Neural cell (in vitro differentiated cells): ENCODE results near the gene FXYD1. TPM values are rescaled to one million over a fixed set of nuclear protein-coding genes. Genes with fewer than 3 reads are reported as not detected.

Source experiments
- H2AFZ ChIP-seq: fragments of 200-600, 300-800 bp; sonication (generic), shearing (Covaris generic); 2 replicates; pipeline ENCODE4 v1.6.0; 2014; ENCODE audit warnings: low read depth, mild to moderate bottlenecking, antibody characterized with exemption, low read length, moderate library complexity
- H3F3A ChIP-seq: fragments of 200-600 bp; shearing (Covaris generic); 2 replicates; pipeline ENCODE4 v1.6.1; 2016; ENCODE audit warnings: mild to moderate bottlenecking, moderate library complexity, mixed read lengths, antibody characterized with exemption, low read length; ENCODE audit not compliant: insufficient read depth, poor library complexity, severe bottlenecking
- H3K27ac ChIP-seq: fragments of 200-600, 300-800 bp; sonication (generic), shearing (Covaris generic); 2 replicates; pipeline ENCODE4 v1.5.1; 2014; ENCODE audit warnings: mild to moderate bottlenecking, low read length, moderate library complexity
- H3K27me3 ChIP-seq: fragments of 300-800, 200-600 bp; sonication (generic), shearing (Covaris generic); 2 replicates; pipeline ENCODE4 v1.6.0; 2014; ENCODE audit warnings: mild to moderate bottlenecking, low read depth, low read length, moderate library complexity; ENCODE audit not compliant: insufficient read depth
- H3K36me3 ChIP-seq: fragments of 300-800, 200-600 bp; sonication (generic), shearing (Covaris generic); 2 replicates; pipeline ENCODE4 v1.5.1; 2014; ENCODE audit warnings: mild to moderate bottlenecking, antibody characterized with exemption, low read length, moderate library complexity; ENCODE audit not compliant: insufficient read depth
- H3K4me2 ChIP-seq: fragments of 300-800, 200-600 bp; sonication (generic), shearing (Covaris generic); 2 replicates; pipeline ENCODE4 v1.6.0; 2014; ENCODE audit warnings: mild to moderate bottlenecking, low read length
- H3K4me3 ChIP-seq: fragments of 300-800, 200-600 bp; sonication (generic), shearing (Covaris generic); 2 replicates; pipeline ENCODE4 v1.5.1; 2014; ENCODE audit warnings: mild to moderate bottlenecking, low read length, moderate library complexity
- H3K79me2 ChIP-seq: fragments of 200-600 bp; shearing (Covaris generic); replicated peaks from 2 replicates; pipeline ENCODE4 v1.6.0; 2014; ENCODE audit warnings: mild to moderate bottlenecking, low read length, moderate library complexity; ENCODE audit not compliant: insufficient read depth
- H3K9ac ChIP-seq: fragments of 300-800, 200-600 bp; sonication (generic), shearing (Covaris generic); 2 replicates; pipeline ENCODE4 v1.6.1; 2016; ENCODE audit warnings: mild to moderate bottlenecking, low read length, mixed read lengths
- H3K9me2 ChIP-seq: fragments of 200-600 bp; shearing (Covaris generic); 2 replicates; pipeline ENCODE4 v1.6.1; 2016; ENCODE audit warnings: mild to moderate bottlenecking, low read length, mixed read lengths; ENCODE audit not compliant: insufficient read depth
- H3K9me3 ChIP-seq: fragments of 200-600, 300-800 bp; sonication (generic), shearing (Covaris generic); 2 replicates; pipeline ENCODE4 v1.6.1; 2016; ENCODE audit warnings: mild to moderate bottlenecking, mixed run types, low read length, moderate library complexity, mixed read lengths
- H4K20me1 ChIP-seq: fragments of 200-600 bp; shearing (Covaris generic); 2 replicates; pipeline ENCODE4 v1.6.1; 2016; ENCODE audit warnings: mild to moderate bottlenecking, mixed run types; ENCODE audit not compliant: insufficient read depth
- CTCF ChIP-seq: fragments of 450-650 bp; IDR thresholded peaks from 2 replicates; pipeline ENCODE4 v1.5.1; 2014; ENCODE audit warnings: antibody characterized with exemption, mild to moderate bottlenecking, moderate library complexity; ENCODE audit not compliant: poor library complexity, severe bottlenecking
- EP300 ChIP-seq: fragments of 450-650 bp; conservative IDR thresholded peaks from 2 replicates; pipeline ENCODE4 v1.6.1; 2014; ENCODE audit warnings: antibody characterized with exemption, mild to moderate bottlenecking, moderate library complexity; ENCODE audit not compliant: poor library complexity, severe bottlenecking
- EZH2 ChIP-seq: fragments of 200-600, 300-800 bp; shearing (Covaris generic), sonication (generic); IDR thresholded peaks from 2 replicates; pipeline ENCODE4 v1.6.1; 2014; ENCODE audit warnings: antibody characterized with exemption, low read length, borderline replicate concordance, mild to moderate bottlenecking; ENCODE audit not compliant: insufficient read depth, poor library complexity, severe bottlenecking
- MXI1 ChIP-seq: fragments of 450-650 bp; conservative IDR thresholded peaks from 2 replicates; pipeline ENCODE4 v1.6.1; 2014; ENCODE audit warnings: antibody characterized with exemption, mild to moderate bottlenecking; ENCODE audit not compliant: poor library complexity, severe bottlenecking
- POLR2AphosphoS5 ChIP-seq: IDR thresholded peaks from 2 replicates; pipeline ENCODE4 v1.6.1; 2012
- RAD21 ChIP-seq: fragments of 450-650 bp; conservative IDR thresholded peaks from 2 replicates; pipeline ENCODE4 v1.6.1; 2014; ENCODE audit warnings: antibody characterized with exemption, mild to moderate bottlenecking, moderate library complexity
- REST ChIP-seq: IDR thresholded peaks from 2 replicates; pipeline ENCODE4 v1.6.1; 2012; ENCODE audit warnings: borderline replicate concordance
- SMC3 ChIP-seq: fragments of 450-650 bp; conservative IDR thresholded peaks from 2 replicates; pipeline ENCODE4 v1.6.1; 2014; ENCODE audit warnings: antibody characterized with exemption, mild to moderate bottlenecking, moderate library complexity; ENCODE audit not compliant: poor library complexity
- TAF1 ChIP-seq: IDR thresholded peaks from 2 replicates; pipeline ENCODE4 v1.6.1; 2012; ENCODE audit warnings: low read depth
- polyA plus RNA-seq: library from polyadenylated mRNA; depleted of rRNA; stranded (reverse); fragments of >200 nt; gene quantifications from 2 replicates; pipeline ENCODE4 v1.2.3, GENCODE V29; 2014

FXYD1 gene
- polyA plus RNA-seq, 1 donor from 2014 or later, result not detected

GRCh38 chr19:35106898-35107541 lies 31.6 kb upstream of the FXYD1 start:
- H3K4me3 ChIP-seq, result no peak overlapping the region
- H3K27ac ChIP-seq, result no peak overlapping the region

GRCh38 chr19:35107545-35107944 lies 31.1 kb upstream of the FXYD1 start:
- Histone ChIP-seq H3K4me2 (no peak overlapping the region), H3F3A (no peaks in the 10 kb centered on the region), H3K79me2 (no peaks in the 10 kb centered on the region), H4K20me1 (no peaks in the 10 kb centered on the region), H3K9ac (no peak overlapping the region), H3K4me3 (no peak overlapping the region), H3K9me2 (no peaks in the 10 kb centered on the region), H3K9me3 (no peaks in the 10 kb centered on the region), H3K27me3 (no peaks in the 10 kb centered on the region), H2AFZ (no peak overlapping the region), H3K36me3 (no peaks in the 10 kb centered on the region), H3K27ac (no peak overlapping the region)
- TF ChIP-seq MXI1, result no peak
- TF ChIP-seq EZH2, result no peak
- no peak for TF ChIP-seq TAF1

More at GRCh38 chr19:35106898-35107541, 31.6 kb upstream of the FXYD1 start:
- Histone ChIP-seq H3K9me2 (no peaks in the 10 kb centered on the region), H3K9ac (no peak overlapping the region), H3K27me3 (no peaks in the 10 kb centered on the region), H3K36me3 (no peaks in the 10 kb centered on the region), H3K79me2 (no peaks in the 10 kb centered on the region), H4K20me1 (no peaks in the 10 kb centered on the region), H3K4me2 (no peak overlapping the region), H2AFZ (no peak overlapping the region), H3K9me3 (no peaks in the 10 kb centered on the region), H3F3A (no peaks in the 10 kb centered on the region)
- TF ChIP-seq REST (no peak), RAD21 (no peak), EZH2 (no peak), POLR2AphosphoS5 (no peak), SMC3 (no peak), EP300 (no peak), CTCF (no peak), MXI1 (no peak), TAF1 (no peak)

- no peaks in the 10 kb centered on the region for H3F3A ChIP-seq
- no peak overlapping the region for H3K4me3 ChIP-seq
- no peak overlapping the region for H3K4me2 ChIP-seq
- no peaks in the 10 kb centered on the region for H3K9me3 ChIP-seq
- TF ChIP-seq EP300 (no peak), EZH2 (no peak), MXI1 (no peak), SMC3 (no peak), CTCF (no peak), RAD21 (no peak), TAF1 (no peak), REST (no peak), POLR2AphosphoS5 (no peak)
- no peak overlapping the region for H3K27ac ChIP-seq
- H3K36me3 ChIP-seq, result no peaks in the 10 kb centered on the region
- H3K9me2 ChIP-seq, result no peaks in the 10 kb centered on the region
- H3K27me3 ChIP-seq, result no peaks in the 10 kb centered on the region
- H3K9ac ChIP-seq, result no peak overlapping the region
- H3K79me2 ChIP-seq, result no peaks in the 10 kb centered on the region
- no peak overlapping the region for H2AFZ ChIP-seq
- no peaks in the 10 kb centered on the region for H4K20me1 ChIP-seq
These were observed 29.9 kb upstream of the FXYD1 start for GRCh38 chr19:35108730-35109129.
